ENCODE data around the gene ZNF442. TPM values are rescaled to one million over a fixed set of nuclear protein-coding genes. Genes with fewer than 3 reads are reported as not detected.
"Not testable (repeated sequence)": the region's sequence is repeated elsewhere in the genome, so short reads cannot be mapped to it uniquely, and the experiment has no call there.

The ZNF442 gene
- total and polyA plus RNA-seq, 5 donors = 0.84 to 3.7 (median 2.9) TPM

GRCh38 chr19:12325690-12326089 lies 39.8 kb downstream of the ZNF442 start:
- intact Hi-C loops (cut with DNase I) = no loop called here
- Histone ChIP-seq H3K9me3 (ENCODE audit: control insufficient read depth, low read length) (no peaks in the 10 kb centered on the region), H3K27ac (ENCODE audit: low read length) (no peak overlapping the region), H3K27me3 (ENCODE audit: control insufficient read depth, insufficient read depth) (no peaks in the 10 kb centered on the region), H3K4me1 (ENCODE audit: control insufficient read depth, insufficient read depth, low read length) (no peaks in the 10 kb centered on the region), H3K4me3 (ENCODE audit: low read length) (no peak overlapping the region)
- DNase-seq (no peak), ATAC-seq (no peak)

DNA sequence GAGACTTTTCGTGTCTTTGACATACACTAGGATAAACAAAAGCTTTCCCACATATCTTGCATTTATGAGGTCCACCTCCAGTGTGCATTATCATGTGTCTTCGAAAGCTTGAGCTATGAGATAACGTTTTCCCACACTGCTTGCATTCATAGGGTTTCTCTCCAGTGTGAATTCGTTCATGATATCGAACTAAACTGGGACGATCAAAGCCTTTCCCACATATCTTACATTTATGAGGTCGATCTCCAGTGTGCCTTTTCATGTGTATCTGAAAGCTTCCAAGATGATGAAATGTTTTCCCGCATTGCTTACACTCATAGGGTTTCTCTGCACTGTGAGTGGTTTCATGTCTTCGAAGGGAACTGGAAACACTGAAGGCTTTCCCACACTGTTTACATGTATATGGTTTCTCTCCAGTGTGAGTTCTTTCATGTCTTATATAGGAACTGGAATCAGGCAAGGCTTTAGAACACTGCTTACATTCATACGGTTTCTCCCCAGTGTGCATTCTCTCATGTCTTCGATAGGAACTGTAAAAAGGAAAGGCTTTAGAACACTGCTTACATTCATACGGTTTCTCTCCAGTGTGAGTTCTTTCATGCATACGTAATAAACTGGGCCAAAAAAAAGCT lies 46.6 kb downstream of the ZNF442 start:
- WGBS = 95% methylated on average over 13 of the region's 13 CpGs
- ATAC-seq = no peak
- intact Hi-C loops (cut with DNase I) = no loop called here

GRCh38 chr19:12314553-12314952 lies 50.9 kb downstream of the ZNF442 start:
- DNase-seq = no peak
- H3K9me3 ChIP-seq (ENCODE audit: control insufficient read depth, low read length) = no peaks in the 10 kb centered on the region
- ATAC-seq = no peak
- intact Hi-C loops (cut with DNase I) = no loop called here
- 89% methylated on average over 7 of the region's 7 CpGs for WGBS
- no peak overlapping the region for H3K4me3 ChIP-seq (ENCODE audit: low read length)
- no peak overlapping the region for H3K27ac ChIP-seq (ENCODE audit: low read length)
- no peaks in the 10 kb centered on the region for H3K27me3 ChIP-seq (ENCODE audit: control insufficient read depth, insufficient read depth)
- H3K4me1 ChIP-seq (ENCODE audit: control insufficient read depth, insufficient read depth, low read length) = no peaks in the 10 kb centered on the region

More for the DNA sequence above, 46.6 kb downstream of the ZNF442 start:
- no peak overlapping the region for H3K27ac ChIP-seq (ENCODE audit: low read length)
- no peaks in the 10 kb centered on the region for H3K27me3 ChIP-seq (ENCODE audit: control insufficient read depth, insufficient read depth)
- no peak overlapping the region for H3K4me3 ChIP-seq (ENCODE audit: low read length)
- no peaks in the 10 kb centered on the region for H3K9me3 ChIP-seq (ENCODE audit: control insufficient read depth, low read length)
- DNase-seq = no peak
- no peaks in the 10 kb centered on the region for H3K4me1 ChIP-seq (ENCODE audit: control insufficient read depth, insufficient read depth, low read length)

GRCh38 chr19:12308891-12309290 lies 56.6 kb downstream of the ZNF442 start:
- H3K4me1 ChIP-seq (ENCODE audit: control insufficient read depth, insufficient read depth, low read length); intact Hi-C loops (cut with DNase I); ATAC-seq; DNase-seq; H3K27ac ChIP-seq (ENCODE audit: low read length); H3K9me3 ChIP-seq (ENCODE audit: control insufficient read depth, low read length); H3K4me3 ChIP-seq (ENCODE audit: low read length); H3K27me3 ChIP-seq (ENCODE audit: control insufficient read depth, insufficient read depth): not testable (repeated sequence)
- 97% methylated on average over 12 of the region's 12 CpGs for WGBS

Other genes starting within 250 kb of the ZNF442 start
- gene ZNF20, start 225.3 kb downstream of the ZNF442 start, total RNA-seq = 1 to 10 TPM in 3 of 4 donors, under 1 TPM in 1; 0.42 to 2.5 (median 2.1) TPM
- gene ZNF20, start 225.3 kb downstream of the ZNF442 start, polyA plus RNA-seq = 1.2 TPM
- 1 to 10 TPM; 4.3 to 7.0 (median 5.4) TPM for gene ZNF625, start 208.9 kb downstream of the ZNF442 start, total RNA-seq
- gene ZNF625, start 208.9 kb downstream of the ZNF442 start, polyA plus RNA-seq = 1.2 TPM
- 1 to 10 TPM; 5.3 to 7.2 (median 5.8) TPM for gene ZNF136, start 202.6 kb downstream of the ZNF442 start, total RNA-seq
- gene ZNF136, start 202.6 kb downstream of the ZNF442 start, polyA plus RNA-seq = 3.6 TPM
- 10 to 100 TPM in 1 of 4 donors, 1 to 10 TPM in 3; 8.9 to 13.1 (median 9.5) TPM for gene ZNF44, start 70.8 kb downstream of the ZNF442 start, total RNA-seq
- 5.3 TPM for gene ZNF44, start 70.8 kb downstream of the ZNF442 start, polyA plus RNA-seq
- gene ZNF563, start 32.0 kb downstream of the ZNF442 start, total RNA-seq = 1 to 10 TPM; 4.5 to 5.3 (median 4.8) TPM
- 5.7 TPM for gene ZNF563, start 32.0 kb downstream of the ZNF442 start, polyA plus RNA-seq
- 1 to 10 TPM; 2.3 to 3.4 (median 3.0) TPM for gene ZNF799, start 35.6 kb upstream of the ZNF442 start, total RNA-seq
- gene ZNF799, start 35.6 kb upstream of the ZNF442 start, polyA plus RNA-seq = 2.1 TPM
- gene ZNF443, start 75.3 kb upstream of the ZNF442 start, total RNA-seq = 1 to 10 TPM; 2.6 to 2.7 (median 2.6) TPM
- gene ZNF443, start 75.3 kb upstream of the ZNF442 start, polyA plus RNA-seq = 1.7 TPM
- 1 to 10 TPM; 1.3 to 2.6 (median 2.0) TPM for gene ZNF709, start 119.1 kb upstream of the ZNF442 start, total RNA-seq
- gene ZNF709, start 119.1 kb upstream of the ZNF442 start, polyA plus RNA-seq = 1.3 TPM
- gene ZNF564, start 185.8 kb upstream of the ZNF442 start, total RNA-seq = 10 to 100 TPM; 10.1 to 13.6 (median 12.1) TPM
- 4.6 TPM for gene ZNF564, start 185.8 kb upstream of the ZNF442 start, polyA plus RNA-seq
- 1 to 10 TPM; 4.9 to 7.1 (median 6.0) TPM for gene ZNF490, start 245.1 kb upstream of the ZNF442 start, total RNA-seq
- gene ZNF490, start 245.1 kb upstream of the ZNF442 start, polyA plus RNA-seq = 0.86 TPM
- 10 to 100 TPM; 19.8 to 26.7 (median 20.9) TPM for gene ZNF791, start 245.2 kb upstream of the ZNF442 start, total RNA-seq
- 6.8 TPM for gene ZNF791, start 245.2 kb upstream of the ZNF442 start, polyA plus RNA-seq